ENCODE data around the gene TANGO6.

TANGO6 gene

DNA sequence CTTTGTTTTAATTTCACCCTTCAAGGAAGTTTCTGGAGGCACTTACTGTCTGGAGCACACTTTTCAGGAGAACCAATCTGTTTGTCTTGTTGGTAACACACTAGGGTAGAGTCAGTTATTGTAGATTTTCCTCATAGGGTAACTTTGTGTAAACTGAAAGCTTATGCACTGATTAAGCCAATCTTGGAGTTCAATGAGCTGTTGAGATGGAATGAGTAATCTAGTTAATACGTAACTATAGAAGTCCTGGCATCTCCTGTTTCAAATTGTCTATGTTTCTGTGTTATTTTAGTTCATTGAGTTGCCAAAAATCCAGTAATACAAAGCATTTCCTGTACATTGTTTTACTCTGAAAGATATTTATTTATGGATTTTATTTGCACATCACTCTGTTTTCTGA, 150.6 kb downstream of the TANGO6 start:
- no peak overlapping the region for H3K4me3 ChIP-seq (replicated peaks in 1 of 2; ENCODE audit: low read depth in 2 of 2, low read length in 2 of 2)
- TF ChIP-seq, protein P1, sequence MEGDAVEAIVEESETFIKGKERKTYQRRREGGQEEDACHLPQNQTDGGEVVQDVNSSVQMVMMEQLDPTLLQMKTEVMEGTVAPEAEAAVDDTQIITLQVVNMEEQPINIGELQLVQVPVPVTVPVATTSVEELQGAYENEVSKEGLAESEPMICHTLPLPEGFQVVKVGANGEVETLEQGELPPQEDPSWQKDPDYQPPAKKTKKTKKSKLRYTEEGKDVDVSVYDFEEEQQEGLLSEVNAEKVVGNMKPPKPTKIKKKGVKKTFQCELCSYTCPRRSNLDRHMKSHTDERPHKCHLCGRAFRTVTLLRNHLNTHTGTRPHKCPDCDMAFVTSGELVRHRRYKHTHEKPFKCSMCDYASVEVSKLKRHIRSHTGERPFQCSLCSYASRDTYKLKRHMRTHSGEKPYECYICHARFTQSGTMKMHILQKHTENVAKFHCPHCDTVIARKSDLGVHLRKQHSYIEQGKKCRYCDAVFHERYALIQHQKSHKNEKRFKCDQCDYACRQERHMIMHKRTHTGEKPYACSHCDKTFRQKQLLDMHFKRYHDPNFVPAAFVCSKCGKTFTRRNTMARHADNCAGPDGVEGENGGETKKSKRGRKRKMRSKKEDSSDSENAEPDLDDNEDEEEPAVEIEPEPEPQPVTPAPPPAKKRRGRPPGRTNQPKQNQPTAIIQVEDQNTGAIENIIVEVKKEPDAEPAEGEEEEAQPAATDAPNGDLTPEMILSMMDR (IDR thresholded peaks at IDR 0.05; ENCODE audit: low read depth, low read length), result no peak
- peak; percentile 87 to 95 for DNase-seq (ENCODE audit: low read depth in 2 of 2)

DNA sequence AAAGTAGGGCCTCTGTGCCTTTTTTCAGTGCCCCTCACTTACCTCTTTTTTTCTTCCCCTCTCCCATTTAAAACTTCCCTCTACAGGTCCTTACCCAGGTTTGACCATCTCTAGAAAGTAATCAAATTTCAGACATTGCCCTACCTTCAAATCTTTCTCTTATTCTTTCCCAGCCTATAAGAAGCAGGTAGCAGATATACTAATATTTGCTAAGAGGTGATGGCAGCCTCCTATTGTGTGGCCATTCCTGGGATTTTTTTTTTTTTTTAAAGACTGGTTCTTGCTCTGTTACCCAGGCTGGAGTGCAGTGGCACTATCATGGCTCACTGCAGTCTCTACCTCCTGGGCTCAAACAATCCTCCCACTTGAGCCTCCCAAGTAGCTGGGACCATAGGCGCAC, 151.0 kb downstream of the TANGO6 start:
- DNase-seq (ENCODE audit: low read depth in 2 of 2), result no peak
- no peak overlapping the region for H3K4me3 ChIP-seq (replicated peaks in 1 of 2; ENCODE audit: low read depth in 2 of 2, low read length in 2 of 2)
- TF ChIP-seq, protein P1 (IDR thresholded peaks at IDR 0.05; ENCODE audit: low read depth, low read length), result no peak

DNA sequence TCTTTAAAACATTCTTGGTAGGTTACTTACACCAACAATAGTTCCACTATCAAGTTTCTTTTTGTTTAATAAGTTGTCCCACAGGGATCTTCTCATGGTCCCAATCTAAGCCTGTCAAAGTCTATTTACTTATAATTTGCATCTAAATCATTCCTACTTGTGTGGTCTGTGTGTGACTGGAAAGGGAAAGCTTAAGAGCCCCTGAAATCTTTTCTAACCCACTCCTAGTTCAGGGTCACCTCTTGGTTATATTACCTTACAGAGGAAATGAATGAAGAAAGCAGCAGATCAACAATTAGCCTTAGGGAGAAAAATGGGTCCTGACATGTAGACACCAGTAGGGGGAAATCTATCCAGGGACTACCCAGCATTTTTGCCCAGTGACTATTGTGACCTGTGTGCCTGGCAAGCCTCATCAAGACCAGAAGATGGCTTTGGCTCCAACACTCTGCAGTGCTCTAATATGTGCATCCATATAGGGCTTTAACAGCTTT, 151.7 kb downstream of the TANGO6 start:
- no peak overlapping the region for H3K4me3 ChIP-seq (replicated peaks in 1 of 2; ENCODE audit: low read depth in 2 of 2, low read length in 2 of 2)
- TF ChIP-seq, protein P1 (IDR thresholded peaks at IDR 0.05; ENCODE audit: low read depth, low read length), result peak; percentile 61
- DNase-seq (ENCODE audit: low read depth in 2 of 2), result peak; percentile 54 to 78

DNA sequence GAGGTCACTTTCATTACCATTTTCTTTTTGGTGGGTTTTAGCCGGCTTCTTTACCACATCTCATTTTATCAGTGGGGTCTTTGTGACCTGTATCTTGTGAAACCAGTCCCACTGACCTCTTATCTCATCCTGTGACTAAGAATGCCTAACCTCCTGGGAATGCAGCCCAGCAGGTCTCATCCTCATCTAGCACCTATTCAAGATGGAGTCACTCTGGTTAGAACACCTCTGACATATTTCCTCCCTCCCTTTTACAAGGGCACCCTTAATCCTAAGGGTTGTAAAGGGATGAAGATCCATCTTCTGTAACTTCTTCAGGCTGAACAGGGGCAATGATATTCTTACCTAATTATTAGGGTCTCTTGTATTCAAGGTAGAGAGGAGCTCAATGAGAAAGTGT, 154.2 kb downstream of the TANGO6 start:
- no peak for DNase-seq (ENCODE audit: low read depth in 2 of 2)
- H3K4me3 ChIP-seq (replicated peaks in 1 of 2; ENCODE audit: low read depth in 2 of 2, low read length in 2 of 2), result no peak overlapping the region
- TF ChIP-seq, protein P1 (IDR thresholded peaks at IDR 0.05; ENCODE audit: low read depth, low read length), result no peak

DNA sequence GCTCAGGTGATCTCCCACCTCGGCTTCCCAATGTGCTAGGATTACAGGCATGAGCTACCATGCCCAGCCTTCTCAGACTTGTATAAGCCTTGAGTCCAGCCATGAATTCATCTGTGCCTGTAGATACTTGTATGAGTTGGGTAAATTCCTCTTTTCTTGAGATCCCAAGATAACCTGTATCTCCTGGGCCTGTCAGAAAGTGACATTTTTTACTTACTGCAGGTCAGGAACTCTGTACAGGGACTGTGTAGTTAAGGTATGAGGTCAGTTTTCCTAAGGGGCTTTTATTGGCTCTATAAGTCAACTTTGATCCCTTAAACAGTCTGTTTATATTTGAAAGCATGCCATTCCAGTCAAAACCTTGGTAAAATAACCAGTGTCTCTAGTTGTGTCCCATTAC, 155.8 kb downstream of the TANGO6 start:
- H3K4me3 ChIP-seq (replicated peaks in 1 of 2; ENCODE audit: low read depth in 2 of 2, low read length in 2 of 2), result no peak overlapping the region
- TF ChIP-seq, protein P1 (IDR thresholded peaks at IDR 0.05; ENCODE audit: low read depth, low read length), result no peak
- DNase-seq (ENCODE audit: low read depth in 2 of 2), result no peak

DNA sequence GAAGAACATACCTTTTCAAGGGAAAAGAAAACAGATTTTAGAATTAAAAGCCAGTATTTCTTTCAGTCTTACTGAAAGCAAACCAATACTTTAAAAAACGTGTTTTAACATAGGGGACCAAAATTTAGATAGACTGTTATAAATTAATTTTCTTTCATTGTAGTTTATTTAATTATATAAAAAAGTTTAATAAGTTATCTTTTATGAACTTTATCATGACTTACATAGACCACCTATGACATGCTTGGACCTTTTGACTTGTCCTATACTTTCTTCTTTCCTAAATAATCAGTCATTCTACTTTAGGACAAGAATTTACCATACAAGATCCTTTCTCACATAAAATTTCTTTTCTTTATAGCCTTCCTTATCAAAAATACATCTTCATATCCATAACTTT, 160.2 kb downstream of the TANGO6 start:
- TF ChIP-seq, protein P1 (IDR thresholded peaks at IDR 0.05; ENCODE audit: low read depth, low read length), result no peak
- no peak overlapping the region for H3K4me3 ChIP-seq (replicated peaks in 1 of 2; ENCODE audit: low read depth in 2 of 2, low read length in 2 of 2)
- DNase-seq (ENCODE audit: low read depth in 2 of 2), result peak in 1 of 2 donors; percentile 13

All from cardiac fibroblast (primary cell).